K562 (cell line): ENCODE measurements around the gene ADAMTS2. TPM values are rescaled to one million over a fixed set of nuclear protein-coding genes. Genes with fewer than 3 reads are reported as not detected.

Experiments used
- ATAC-seq: fragments of 200-7000 bp; cut with Tn5 transposase; 3 replicates; pipeline ENCODE4 v1.9.1; 2020; ENCODE audit warnings: moderate library complexity
- BruUV-seq: library from RNA; stranded (reverse); fragments of 400-500 nt; replicated peaks from 2 replicates; lab custom pipeline; 2021; lab: Mats Ljungman, UMichigan
- CTCF ChIA-PET: fragments of 300-600 bp; formaldehyde crosslinking; extraction: SDS; loops from one replicate; lab custom pipeline; 2021; ENCODE audit warnings: low intra/inter-chr PET ratio; lab: Yijun Ruan, JAX
- POLR2A ChIA-PET: fragments of 300-600, 350-650 bp; sonication (Branson Sonifier 250); formaldehyde crosslinking; extraction: SDS; loops from one replicate; lab custom pipeline; 2021; ENCODE audit warnings: antibody characterized with exemption, inconsistent platforms; lab: Yijun Ruan, JAX
- DNase-seq, 4 experiments: peaks; one replicate each; pipeline versions ENCODE4 v3.0.0 to v3.0.0-alpha.2; 2011 to 2018; ENCODE audit warnings: low spot score in 3 of 4, mixed read lengths in 3 of 4; ENCODE audit errors: extremely low read depth in 1 of 4
- FAIRE-seq: peaks from 2 replicates; lab custom pipeline; 2011; peaks lifted over from hg19 to GRCh38; lab: Jason Lieb, UNC
- H2AFZ ChIP-seq: 2 replicates; pipeline ENCODE4 v1.6.0; 2011; ENCODE audit warnings: low read depth, low read length, control low read depth, inconsistent platforms
- H3K27ac ChIP-seq: fragments of 200-600 bp; 3 replicates; pipeline ENCODE4 v1.8.0; 2011; ENCODE audit warnings: low read depth, mild to moderate bottlenecking, control low read depth, inconsistent platforms, low read length, moderate library complexity, mixed read lengths; ENCODE audit errors: extremely low read depth
- H3K27me3 ChIP-seq, 2 experiments: fragments of 300-600 bp in 1 of 2; 2 replicates in 1 of 2; 3 replicates in 1 of 2; pipeline versions ENCODE4 v1.6.0 to v1.8.0; 2011; ENCODE audit warnings: inconsistent platforms in 2 of 2, low read length in 2 of 2, mild to moderate bottlenecking in 1 of 2, mixed read lengths in 1 of 2, moderate library complexity in 1 of 2; ENCODE audit not compliant: control insufficient read depth in 2 of 2, insufficient read depth in 2 of 2
- H3K36me3 ChIP-seq: fragments of 300-600 bp; 3 replicates; pipeline ENCODE4 v1.8.0; 2011; ENCODE audit warnings: mild to moderate bottlenecking, low read length, inconsistent platforms; ENCODE audit not compliant: control insufficient read depth, insufficient read depth
- H3K4me1 ChIP-seq, 2 experiments: fragments of 200-600 bp in 1 of 2; replicated peaks in 1 of 2; 2 replicates in 1 of 2; 3 replicates in 1 of 2; pipeline versions ENCODE4 v1.5.1 to v1.8.0; 2011; ENCODE audit warnings: inconsistent platforms in 2 of 2, low read length in 2 of 2, mild to moderate bottlenecking in 1 of 2, mixed read lengths in 1 of 2, moderate library complexity in 1 of 2; ENCODE audit not compliant: control insufficient read depth in 2 of 2, insufficient read depth in 2 of 2
- H3K4me2 ChIP-seq: 2 replicates; pipeline ENCODE4 v1.6.1; 2011; ENCODE audit warnings: low read length, control low read depth, inconsistent platforms, mixed read lengths; ENCODE audit not compliant: insufficient read depth
- H3K4me3 ChIP-seq: fragments of 200-600 bp; sonication (generic), shearing (Covaris generic); 2 replicates; pipeline ENCODE4 v1.5.1; 2016; ENCODE audit warnings: control low read depth, inconsistent platforms
- H3K79me2 ChIP-seq: fragments of 200-600 bp; 3 replicates; pipeline ENCODE4 v1.8.0; 2011; ENCODE audit warnings: low read length, inconsistent platforms; ENCODE audit not compliant: control insufficient read depth, insufficient read depth
- H3K9ac ChIP-seq, 2 experiments: 2 replicates each; pipeline versions ENCODE4 v1.6.0 to v1.6.1; 2011; ENCODE audit warnings: low read depth in 2 of 2, low read length in 2 of 2, control low read depth in 1 of 2, inconsistent platforms in 1 of 2, mild to moderate bottlenecking in 1 of 2, mixed read lengths in 1 of 2; ENCODE audit not compliant: insufficient read depth in 1 of 2
- H3K9me1 ChIP-seq: one replicate; pipeline ENCODE4 v1.6.0; 2011; ENCODE audit warnings: inconsistent platforms, mild to moderate bottlenecking, low read length, moderate library complexity; ENCODE audit not compliant: control insufficient read depth, insufficient read depth
- H3K9me3 ChIP-seq: replicated peaks from 2 replicates; pipeline ENCODE4 v1.5.1; 2011; ENCODE audit warnings: low read depth, low read length, inconsistent platforms; ENCODE audit not compliant: control insufficient read depth, insufficient read depth
- H4K20me1 ChIP-seq: replicated peaks from 2 replicates; pipeline ENCODE4 v1.6.1; 2011; ENCODE audit warnings: low read length, inconsistent platforms, mixed read lengths; ENCODE audit not compliant: control insufficient read depth, insufficient read depth
- FOSL1 ChIP-seq: fragments of 200-800 bp; sonication (Bioruptor generic); conservative IDR thresholded peaks from 2 replicates; pipeline ENCODE4 v1.6.1; 2016; ENCODE audit warnings: missing genetic modification characterization, missing compliant biosample characterization
- KLF1 ChIP-seq: fragments of 450-650 bp; IDR thresholded peaks from 2 replicates; pipeline ENCODE4 v1.6.1; 2016; ENCODE audit warnings: missing genetic modification characterization, missing compliant biosample characterization
- MEIS2 ChIP-seq: fragments of 450-650 bp; IDR thresholded peaks from 2 replicates; pipeline ENCODE4 v1.6.1; 2014; ENCODE audit warnings: mild to moderate bottlenecking; ENCODE audit not compliant: partially characterized antibody
- NFE2 ChIP-seq: IDR thresholded peaks from 2 replicates; pipeline ENCODE4 v1.6.1; 2014; ENCODE audit warnings: antibody characterized with exemption, low read depth
- PPARD ChIP-seq: fragments of 250-450 bp; sonication (Bioruptor Pico); IDR thresholded peaks from 2 replicates; pipeline ENCODE4 v1.8.0; 2022; ENCODE audit warnings: inconsistent platforms, mild to moderate bottlenecking, moderate library complexity
- SAP30 ChIP-seq: fragments of 200-600 bp; sonication (generic); IDR thresholded peaks from 2 replicates; pipeline ENCODE4 v1.6.1; 2012; ENCODE audit warnings: borderline replicate concordance, low read depth, mild to moderate bottlenecking, moderate library complexity, low read length, control low read depth, inconsistent platforms; ENCODE audit not compliant: insufficient read depth, poor library complexity, severe bottlenecking
- SIN3A ChIP-seq, 2 experiments: fragments of 150-350 bp in 1 of 2; IDR thresholded peaks; 2 replicates each; pipeline ENCODE4 v1.6.1; 2011 to 2016; ENCODE audit warnings: borderline replicate concordance in 2 of 2, low read depth in 2 of 2, low read length in 2 of 2, mild to moderate bottlenecking in 2 of 2, moderate library complexity in 2 of 2; ENCODE audit not compliant: control insufficient read depth in 1 of 2
- SMAD2 ChIP-seq: fragments of 150-350 bp; IDR thresholded peaks from 2 replicates; pipeline ENCODE4 v1.6.1; 2014; ENCODE audit warnings: low read depth, mild to moderate bottlenecking, low read length
- SPI1 ChIP-seq: IDR thresholded peaks from 2 replicates; pipeline ENCODE4 v1.6.1; 2011; ENCODE audit warnings: low read depth, low read length, control low read depth, borderline replicate concordance
- SRSF9 ChIP-seq: fragments of 200-400 bp; formaldehyde crosslinking; IDR thresholded peaks from 2 replicates; pipeline ENCODE4 v1.6.1; 2017; ENCODE audit warnings: low read depth, low read length, borderline replicate concordance
- ZKSCAN1 ChIP-seq: fragments of 150-350 bp; IDR thresholded peaks from 2 replicates; pipeline ENCODE4 v1.6.1; 2016; ENCODE audit warnings: low read depth, low read length
- ZNF124 ChIP-seq: sonication (generic); formaldehyde crosslinking; IDR thresholded peaks from 2 replicates; pipeline ENCODE4 v1.8.1; 2022; ENCODE audit warnings: missing genetic modification reagents
- ZNF324 ChIP-seq: fragments of 250-450 bp; sonication (Bioruptor Pico); IDR thresholded peaks from 2 replicates; pipeline ENCODE4 v1.4.0; 2020; ENCODE audit warnings: mild to moderate bottlenecking
- WGBS: fragments of 100-300 bp; shearing (Covaris generic); methylation state at CpG from one replicate; pipeline ENCODE4 v1.1.6; 2016; ENCODE audit warnings: low coverage, mixed read lengths; ENCODE audit not compliant: insufficient coverage; ENCODE audit errors: missing lambda C conversion rate; 5-methylcytosine and 5-hydroxymethylcytosine counted together
- in situ Hi-C: fragments of 300-500 bp; cut with MboI; formaldehyde crosslinking; loops from 4 replicates; pipeline ENCODE4 v1.15.0; 2018; ENCODE audit warnings: inconsistent platforms, mixed read lengths
- intact Hi-C: fragments of 100-400 bp; cut with micrococcal nuclease; formaldehyde crosslinking; loops from 2 replicates; pipeline ENCODE4 v1.14.2; 2022
- polyA plus RNA-seq, 8 experiments: library from polyadenylated mRNA; depleted of rRNA in 4 of 8; stranded (reverse) in 5 of 8; unstranded in 3 of 8; fragments of >200 nt; fragmentation: Nextera tagmentation in 2 of 8; fragmentation: Illumina TruSeq in 1 of 8; extraction: Ambion mirVana in 2 of 8; extraction: Trizol in 1 of 8; gene quantifications; 2 replicates each; pipeline versions ENCODE4 v1.2.1 to v1.2.3, GENCODE V29; 2011 to 2014; ENCODE audit warnings: inconsistent platforms in 1 of 8, missing spikeins in 1 of 8
- total RNA-seq, 7 experiments: library from RNA; depleted of rRNA in 6 of 7; stranded (reverse); fragments of >200 nt in 6 of 7; fragmentation: Illumina TruSeq in 2 of 7; extraction: Trizol in 2 of 7; gene quantifications; 2 replicates each; pipeline versions ENCODE4 v1.2.1 to v1.2.3, GENCODE V29; 2011 to 2021; ENCODE audit warnings: low replicate concordance in 1 of 7
- TF ChIP-seq, protein P1 (sequence below): sonication (generic); formaldehyde crosslinking; IDR thresholded peaks from 2 replicates; pipeline ENCODE4 v1.8.1; 2023; ENCODE audit warnings: mild to moderate bottlenecking, missing genetic modification reagents

Gene ADAMTS2
- total and polyA plus RNA-seq, 9 of the 15 experiments (the other 6 are each of a cell fraction or from before 2014, with no cell fraction given), result not detected

DNA sequence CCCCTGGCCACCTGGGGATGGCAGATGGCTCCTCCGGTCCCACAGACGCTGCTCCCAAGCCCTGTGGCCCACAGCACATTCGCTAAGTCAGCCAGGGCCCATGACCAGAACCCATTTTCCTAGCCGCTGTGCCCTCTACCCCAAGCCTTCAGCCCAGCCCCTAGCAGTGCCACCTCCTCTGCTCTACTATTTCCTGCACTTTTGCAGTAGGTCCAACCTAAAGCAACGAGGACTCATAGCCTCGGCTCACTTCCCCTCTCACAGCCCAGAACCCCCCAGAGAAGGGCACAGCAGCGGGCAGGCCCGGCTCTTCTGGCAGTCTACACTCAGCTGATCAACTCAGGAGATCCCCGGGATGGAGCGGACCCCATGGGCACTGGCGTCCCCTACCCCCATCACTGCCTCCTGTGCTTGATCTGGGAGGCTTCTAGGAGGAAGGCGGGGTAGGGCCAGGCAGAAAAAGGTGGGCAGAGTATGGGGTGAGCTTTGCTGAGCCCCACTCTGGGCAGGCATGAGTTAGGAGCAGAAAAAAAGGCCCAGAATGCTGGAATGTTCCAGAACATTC, 173.9 kb downstream of the ADAMTS2 start:
- H3K9me1 ChIP-seq, result no peaks in the 10 kb centered on the region
- H3K4me1 ChIP-seq, result peaks cover 0 to 13% of the 10 kb centered on the region in 2 experiments; a peak in 2 of 5 replicates
- no peaks in the 10 kb centered on the region for H3K36me3 ChIP-seq
- no peaks in the 10 kb centered on the region for H3K9me3 ChIP-seq
- ChIA-PET POLR2A (interaction anchor here (0.7 kb wide), 1 partner anchor 246 kb away, joined by 3 read pairs; no protein-coding TSS in a partner anchor), CTCF (no interaction called here)
- no peak overlapping the region for H3K4me3 ChIP-seq
- H4K20me1 ChIP-seq, result no peaks in the 10 kb centered on the region; the same call in none of the 2 replicates
- H3K27me3 ChIP-seq, result peaks cover 3 to 41% of the 10 kb centered on the region in 2 experiments; a peak in 4 of 5 replicates
- no peak overlapping the region for H3K4me2 ChIP-seq
- BruUV-seq, result no TSS peak
- under 1% methylated on average over 12 of the region's 12 CpGs for WGBS
- H3K9ac ChIP-seq, result no peak overlapping the region
- DNase-seq, result no peak
- in situ Hi-C loops, result loop anchor here (10.0 kb wide), 1 partner anchor 493 kb away; no protein-coding TSS in a partner anchor
- H3K79me2 ChIP-seq, result no peaks in the 10 kb centered on the region
- no peak overlapping the region for H2AFZ ChIP-seq
- ATAC-seq, result no peak
- H3K27ac ChIP-seq, result no peak overlapping the region
- no peak for FAIRE-seq
- intact Hi-C loops, result no loop called here
- no peak for TF ChIP-seq SMAD2
- TF ChIP-seq SIN3A (IDR thresholded peaks at IDR 0.05; ENCODE audit: borderline replicate concordance in 2 of 2, control insufficient read depth in 1 of 2, low read depth in 2 of 2, low read length in 2 of 2), result no peak
- no peak for TF ChIP-seq FOSL1 (tag)
- no peak for TF ChIP-seq PPARD (CRISPR knock-in tag)
- no peak for TF ChIP-seq SRSF9
- no peak for TF ChIP-seq SAP30
- TF ChIP-seq KLF1 (tag), result no peak
- no peak for TF ChIP-seq MEIS2
- TF ChIP-seq NFE2, result no peak
- TF ChIP-seq ZKSCAN1, result no peak
- no peak for TF ChIP-seq ZNF124
- no peak for TF ChIP-seq ZNF324 (CRISPR knock-in tag)
- TF ChIP-seq SPI1, result no peak
- TF ChIP-seq, protein P1, sequence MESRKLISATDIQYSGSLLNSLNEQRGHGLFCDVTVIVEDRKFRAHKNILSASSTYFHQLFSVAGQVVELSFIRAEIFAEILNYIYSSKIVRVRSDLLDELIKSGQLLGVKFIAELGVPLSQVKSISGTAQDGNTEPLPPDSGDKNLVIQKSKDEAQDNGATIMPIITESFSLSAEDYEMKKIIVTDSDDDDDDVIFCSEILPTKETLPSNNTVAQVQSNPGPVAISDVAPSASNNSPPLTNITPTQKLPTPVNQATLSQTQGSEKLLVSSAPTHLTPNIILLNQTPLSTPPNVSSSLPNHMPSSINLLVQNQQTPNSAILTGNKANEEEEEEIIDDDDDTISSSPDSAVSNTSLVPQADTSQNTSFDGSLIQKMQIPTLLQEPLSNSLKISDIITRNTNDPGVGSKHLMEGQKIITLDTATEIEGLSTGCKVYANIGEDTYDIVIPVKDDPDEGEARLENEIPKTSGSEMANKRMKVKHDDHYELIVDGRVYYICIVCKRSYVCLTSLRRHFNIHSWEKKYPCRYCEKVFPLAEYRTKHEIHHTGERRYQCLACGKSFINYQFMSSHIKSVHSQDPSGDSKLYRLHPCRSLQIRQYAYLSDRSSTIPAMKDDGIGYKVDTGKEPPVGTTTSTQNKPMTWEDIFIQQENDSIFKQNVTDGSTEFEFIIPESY (CRISPR knock-in tag), result no peak
